Vein endothelial cell (primary cell): ENCODE measurements around the gene TRIM24. TPM values are rescaled to one million over a fixed set of nuclear protein-coding genes. Genes with fewer than 3 reads are reported as not detected.

Source experiments
- small RNA-seq: library from RNA; depleted of rRNA; stranded (forward); fragments of <200 nt; gene quantifications from one replicate; pipeline ENCODE3, GENCODE V24; 2012
- total RNA-seq: library from RNA; depleted of rRNA; stranded (reverse); fragments of >200 nt; gene quantifications from 2 replicates; pipeline ENCODE4 v1.2.3, GENCODE V29; 2012

The TRIM24 gene
- total RNA-seq = 15.4 and 22.7 TPM in 2 replicates

GRCh38 chr7:138460176-138460648 is at the start of gene TRIM24:
Gene TRIM24, plus strand, starts transcription at chr7:138460259. Its CDS starts 290 bp downstream, at chr7:138460549.

Small RNAs within 50 kb of the gene (small RNA-seq; reads per million reads assigned to genes)
- gene RF00561 = not detected

Other genes with a start within 250 kb of the TRIM24 start
- not detected in 2 replicates for gene SVOPL, start 241.1 kb downstream of the TRIM24 start, total RNA-seq